CD14-positive monocyte (primary cell): Measurements from ENCODE around the gene GPR137B. TPM values are rescaled to one million over a fixed set of nuclear protein-coding genes. Genes with fewer than 3 reads are reported as not detected.

Experiments used
- DNase-seq, 3 donors: peaks; one replicate each; pipeline ENCODE4 v3.0.0-alpha.2; 2011 to 2022
- H2AFZ ChIP-seq: 2 replicates; pipeline ENCODE4 v1.6.0; 2012; ENCODE audit warnings: mild to moderate bottlenecking, low read depth, low read length, inconsistent platforms; ENCODE audit not compliant: insufficient read depth, poor library complexity, severe bottlenecking
- H3K27ac ChIP-seq, 2 donors: 1 replicate in 1 of 2; 2 replicates in 1 of 2; pipeline ENCODE4 v1.5.1; 2012 to 2013; ENCODE audit warnings: low read length in 2 of 2, control low read depth in 1 of 2, inconsistent platforms in 1 of 2, low read depth in 1 of 2, mild to moderate bottlenecking in 1 of 2
- H3K27me3 ChIP-seq, 2 donors: one replicate each; pipeline versions ENCODE4 v1.6.0 to v1.6.1; 2011 to 2013; ENCODE audit warnings: low read length in 2 of 2; ENCODE audit not compliant: control insufficient read depth in 2 of 2, insufficient read depth in 2 of 2
- H3K36me3 ChIP-seq, 2 donors: replicated peaks in 1 of 2; 1 replicate in 1 of 2; 2 replicates in 1 of 2; pipeline versions ENCODE4 v1.5.1 to v1.6.1; 2012 to 2013; ENCODE audit warnings: low read length in 2 of 2, control low read depth in 1 of 2, inconsistent platforms in 1 of 2, mild to moderate bottlenecking in 1 of 2; ENCODE audit not compliant: insufficient read depth in 2 of 2, control insufficient read depth in 1 of 2
- H3K4me1 ChIP-seq, 2 donors: 1 replicate in 1 of 2; 2 replicates in 1 of 2; pipeline versions ENCODE4 v1.5.1 to v1.6.1; 2012 to 2013; ENCODE audit warnings: low read length in 2 of 2, control low read depth in 1 of 2, inconsistent platforms in 1 of 2, mild to moderate bottlenecking in 1 of 2, moderate library complexity in 1 of 2; ENCODE audit not compliant: insufficient read depth in 2 of 2, control insufficient read depth in 1 of 2
- H3K4me2 ChIP-seq: replicated peaks from 2 replicates; pipeline ENCODE3; 2012; ENCODE audit warnings: low read length, moderate library complexity, mild to moderate bottlenecking; ENCODE audit not compliant: poor library complexity, severe bottlenecking; ENCODE audit errors: extremely low read depth
- H3K4me3 ChIP-seq, 3 experiments: fragments of 200-600 bp in 1 of 3; sonication (generic) in 1 of 3; replicated peaks in 1 of 3; 1 replicate in 2 of 3; 2 replicates in 1 of 3; pipeline ENCODE4 v1.5.1; 2011 to 2013; ENCODE audit warnings: low read length in 3 of 3, mild to moderate bottlenecking in 3 of 3, control low read depth in 2 of 3, low read depth in 2 of 3, inconsistent platforms in 1 of 3, moderate library complexity in 1 of 3
- H3K79me2 ChIP-seq: 2 replicates; pipeline ENCODE4 v1.6.0; 2012; ENCODE audit warnings: mild to moderate bottlenecking, control low read depth, inconsistent platforms, low read length, moderate library complexity; ENCODE audit not compliant: insufficient read depth
- H3K9ac ChIP-seq: 2 replicates; pipeline ENCODE4 v1.6.0; 2017; ENCODE audit warnings: low read length, mild to moderate bottlenecking; ENCODE audit not compliant: insufficient read depth, poor library complexity, severe bottlenecking
- H3K9me3 ChIP-seq, 2 donors: replicated peaks in 1 of 2; 1 replicate in 1 of 2; 2 replicates in 1 of 2; pipeline versions ENCODE4 v1.5.1 to v1.6.1; 2012 to 2013; ENCODE audit warnings: low read length in 2 of 2, control low read depth in 1 of 2; ENCODE audit not compliant: control insufficient read depth in 1 of 2, insufficient read depth in 1 of 2
- H4K20me1 ChIP-seq: 2 replicates; pipeline ENCODE4 v1.6.0; 2012; ENCODE audit warnings: mild to moderate bottlenecking, low read length, control low read depth, moderate library complexity; ENCODE audit not compliant: insufficient read depth
- H3K27ac Mint-ChIP-seq, 7 donors: one replicate each; pipeline ENCODE4 v1.8.0; 2020; ENCODE audit warnings: mild to moderate bottlenecking in 7 of 7, mixed read lengths in 7 of 7, moderate library complexity in 6 of 7, inconsistent platforms in 2 of 7
- H3K27me3 Mint-ChIP-seq, 3 donors: one replicate each; pipeline ENCODE4 v1.8.0; 2021 to 2022; ENCODE audit warnings: low read depth in 3 of 3, mild to moderate bottlenecking in 3 of 3, mixed read lengths in 3 of 3, moderate library complexity in 3 of 3, inconsistent platforms in 1 of 3
- H3K36me3 Mint-ChIP-seq, 2 donors: one replicate each; pipeline ENCODE4 v1.8.0; 2020; ENCODE audit warnings: mixed read lengths in 2 of 2, inconsistent platforms in 1 of 2, mild to moderate bottlenecking in 1 of 2
- H3K4me1 Mint-ChIP-seq: one replicate; pipeline ENCODE4 v1.8.0; 2020; ENCODE audit warnings: mild to moderate bottlenecking, mixed read lengths
- H3K4me3 Mint-ChIP-seq, 2 donors: one replicate each; pipeline ENCODE4 v1.8.0; 2020; ENCODE audit warnings: mild to moderate bottlenecking in 2 of 2, mixed read lengths in 2 of 2, moderate library complexity in 1 of 2
- H3K9me3 Mint-ChIP-seq, 7 donors: one replicate each; pipeline ENCODE4 v1.8.0; 2020 to 2022; ENCODE audit warnings: mixed read lengths in 7 of 7, mild to moderate bottlenecking in 6 of 7, moderate library complexity in 6 of 7, inconsistent platforms in 2 of 7
- CTCF ChIP-seq: fragments of 200-600 bp; IDR thresholded peaks from one replicate; pipeline ENCODE4 v1.8.0; 2022; ENCODE audit warnings: antibody characterized with exemption, mild to moderate bottlenecking
- WGBS: methylation state at CpG from one replicate; pipeline ENCODE4 v1.1.5; 2013; ENCODE audit warnings: missing lambda C conversion rate; ENCODE audit not compliant: insufficient coverage; 5-methylcytosine and 5-hydroxymethylcytosine counted together
- intact Hi-C, 2 donors: fragments of 100-400 bp; cut with micrococcal nuclease; formaldehyde crosslinking; loops; one replicate each; pipeline versions ENCODE4 v1.15.0 to v1.15.1; 2023
- polyA plus RNA-seq, 3 donors: library from polyadenylated mRNA; depleted of rRNA in 1 of 3; unstranded in 2 of 3; stranded (reverse) in 1 of 3; fragments of 300-500 nt in 2 of 3; fragments of >200 nt in 1 of 3; fragmentation: Illumina TruSeq in 2 of 3; gene quantifications; 1 replicate in 2 of 3; 2 replicates in 1 of 3; pipeline ENCODE4 v1.2.3, GENCODE V29; 2012 to 2021

Gene GPR137B
- polyA plus RNA-seq, 3 donors = 7.5 to 10.8 (median 8.7) TPM

GRCh38 chr1:236258114-236258622 is 115.8 kb downstream of the GPR137B start:
- intact Hi-C loops = no loop called here

More at GRCh38 chr1:236258114-236258622, 115.8 kb downstream of the GPR137B start:
- Histone ChIP-seq H2AFZ (no peak overlapping the region), H3K4me1 (no peaks in the 10 kb centered on the region), H4K20me1 (no peaks in the 10 kb centered on the region), H3K27me3 (no peaks in the 10 kb centered on the region), H3K79me2 (no peaks in the 10 kb centered on the region), H3K27ac (no peak overlapping the region), H3K9ac (no peak overlapping the region), H3K9me3 (peaks cover 15 to 27% of the 10 kb centered on the region in 2 donors), H3K4me3 (no peak overlapping the region), H3K36me3 (peaks cover 0 to 52% of the 10 kb centered on the region in 2 donors), H3K4me2 (no peak overlapping the region)
- 100% methylated on average over 2 of the region's 4 CpGs for WGBS
- peaks cover 27 to 40% (median 32%) of the 10 kb centered on the region in 7 donors for H3K9me3 Mint-ChIP-seq
- no peak for TF ChIP-seq CTCF
- no peak overlapping the region for H3K27ac Mint-ChIP-seq
- H3K36me3 Mint-ChIP-seq = peaks cover 44 to 62% of the 10 kb centered on the region in 2 donors
- no peaks in the 10 kb centered on the region for H3K27me3 Mint-ChIP-seq
- H3K4me3 Mint-ChIP-seq = no peak overlapping the region
- DNase-seq = no peak
- peaks cover 4% of the 10 kb centered on the region for H3K4me1 Mint-ChIP-seq

Other genes with a start within 250 kb of the GPR137B start
- gene NID1, start 77.4 kb upstream of the GPR137B start, polyA plus RNA-seq = 10 to 100 TPM in 2 of 3 donors, 1 to 10 TPM in 1; 6.8 to 19.7 (median 14.4) TPM
- gene ERO1B, start 139.4 kb downstream of the GPR137B start, polyA plus RNA-seq = 1 to 10 TPM; 2.7 to 4.2 (median 3.2) TPM